ENCODE data around the gene STAB2. TPM values are rescaled to one million over a fixed set of nuclear protein-coding genes. Genes with fewer than 3 reads are reported as not detected.

Gene STAB2
- total RNA-seq, 4 donors from 2014 or later = 0.27 to 0.81 TPM; not detected in 2

DNA sequence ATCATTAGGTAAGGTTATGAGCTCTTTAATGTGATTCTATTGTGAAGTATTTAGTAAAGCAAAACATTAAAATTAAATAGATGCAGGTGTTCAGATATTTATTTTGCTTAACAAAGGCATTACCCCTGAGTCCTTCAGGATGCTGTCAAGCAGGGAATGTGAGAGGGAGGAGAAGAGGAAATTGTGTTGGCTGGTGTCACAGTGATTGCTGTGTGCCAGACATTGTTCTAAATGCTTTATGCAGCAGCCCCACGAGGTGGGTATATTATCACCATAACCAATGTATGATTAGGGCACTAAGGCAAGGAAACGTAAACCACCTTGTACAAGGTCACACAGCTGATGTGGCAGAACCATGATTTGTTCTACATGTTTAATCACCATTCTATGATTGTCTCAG is 80.1 kb downstream of the STAB2 start:
- no peak for ATAC-seq
- Histone ChIP-seq H3K27ac (no peak overlapping the region), H3K27me3 (no peaks in the 10 kb centered on the region), H3K36me3 (no peaks in the 10 kb centered on the region), H3K4me1 (no peaks in the 10 kb centered on the region), H3K4me3 (no peak overlapping the region), H3K9me3 (no peaks in the 10 kb centered on the region)
- 44 to 63% methylated on average over 2 of the region's 2 CpGs for WGBS, 2 donors (ENCODE audit: low coverage in 1 of 2)
- TF ChIP-seq, protein P1, sequence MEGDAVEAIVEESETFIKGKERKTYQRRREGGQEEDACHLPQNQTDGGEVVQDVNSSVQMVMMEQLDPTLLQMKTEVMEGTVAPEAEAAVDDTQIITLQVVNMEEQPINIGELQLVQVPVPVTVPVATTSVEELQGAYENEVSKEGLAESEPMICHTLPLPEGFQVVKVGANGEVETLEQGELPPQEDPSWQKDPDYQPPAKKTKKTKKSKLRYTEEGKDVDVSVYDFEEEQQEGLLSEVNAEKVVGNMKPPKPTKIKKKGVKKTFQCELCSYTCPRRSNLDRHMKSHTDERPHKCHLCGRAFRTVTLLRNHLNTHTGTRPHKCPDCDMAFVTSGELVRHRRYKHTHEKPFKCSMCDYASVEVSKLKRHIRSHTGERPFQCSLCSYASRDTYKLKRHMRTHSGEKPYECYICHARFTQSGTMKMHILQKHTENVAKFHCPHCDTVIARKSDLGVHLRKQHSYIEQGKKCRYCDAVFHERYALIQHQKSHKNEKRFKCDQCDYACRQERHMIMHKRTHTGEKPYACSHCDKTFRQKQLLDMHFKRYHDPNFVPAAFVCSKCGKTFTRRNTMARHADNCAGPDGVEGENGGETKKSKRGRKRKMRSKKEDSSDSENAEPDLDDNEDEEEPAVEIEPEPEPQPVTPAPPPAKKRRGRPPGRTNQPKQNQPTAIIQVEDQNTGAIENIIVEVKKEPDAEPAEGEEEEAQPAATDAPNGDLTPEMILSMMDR (IDR thresholded peaks at IDR 0.05) = no peak
- no peak for TF ChIP-seq EP300 (IDR thresholded peaks at IDR 0.05)
- TF ChIP-seq POLR2A (IDR thresholded peaks at IDR 0.05) = no peak
- TF ChIP-seq POLR2AphosphoS5 (IDR thresholded peaks at IDR 0.05) = no peak

DNA sequence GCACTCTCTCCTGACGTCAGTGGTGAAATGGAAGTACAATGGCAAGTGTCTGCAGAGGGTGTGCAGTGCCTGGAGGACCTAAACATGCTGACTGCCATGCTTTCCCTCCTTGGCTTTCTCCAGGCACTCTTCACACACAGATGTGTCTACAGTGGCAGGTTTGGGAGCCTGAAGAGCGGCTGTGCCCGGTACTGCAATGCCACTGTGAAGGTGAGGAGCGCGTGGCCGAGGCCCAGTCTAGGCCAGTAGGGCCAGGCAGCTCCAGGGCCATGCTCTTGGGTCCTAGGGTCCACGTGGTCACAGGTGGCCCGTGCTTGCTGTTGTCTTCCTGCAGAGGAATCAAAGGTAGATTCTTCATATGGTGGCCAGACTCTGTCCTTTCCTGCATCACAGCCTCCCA is 81.4 kb downstream of the STAB2 start:
- no peak for ATAC-seq
- Histone ChIP-seq H3K27ac (no peak overlapping the region), H3K4me3 (no peak overlapping the region), H3K9me3 (no peaks in the 10 kb centered on the region), H3K4me1 (no peaks in the 10 kb centered on the region), H3K36me3 (no peaks in the 10 kb centered on the region), H3K27me3 (no peaks in the 10 kb centered on the region)
- WGBS, 2 donors (ENCODE audit: low coverage in 1 of 2) = 91 to 93% methylated on average over 1 to 5 of the region's 8 CpGs
- TF ChIP-seq, protein P1 (IDR thresholded peaks at IDR 0.05) = no peak
- no peak for TF ChIP-seq POLR2AphosphoS5 (IDR thresholded peaks at IDR 0.05)
- no peak for TF ChIP-seq EP300 (IDR thresholded peaks at IDR 0.05)
- TF ChIP-seq POLR2A (IDR thresholded peaks at IDR 0.05) = no peak

DNA sequence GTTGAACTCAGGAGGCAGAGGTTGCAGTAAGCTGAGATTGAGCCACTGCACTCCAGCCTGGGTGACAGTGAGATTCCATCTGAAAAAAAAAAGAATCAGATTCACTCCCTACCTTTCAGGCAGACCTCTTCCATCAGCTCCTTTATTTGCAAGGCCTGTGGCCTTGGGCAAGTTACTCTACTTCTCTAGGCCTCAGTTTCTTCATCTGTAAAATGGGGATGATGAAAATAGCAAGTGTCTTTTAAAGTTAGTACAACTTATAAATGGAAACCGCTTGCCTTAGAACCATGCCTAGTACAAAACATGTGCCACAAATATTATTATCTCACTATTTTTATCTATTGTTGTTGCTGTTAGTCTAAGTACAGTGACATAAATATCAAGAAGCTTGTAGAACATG is 84.3 kb downstream of the STAB2 start:
- no peaks in the 10 kb centered on the region for H3K4me1 ChIP-seq
- H3K36me3 ChIP-seq = no peaks in the 10 kb centered on the region
- H3K27me3 ChIP-seq = no peaks in the 10 kb centered on the region
- ATAC-seq = no peak
- H3K27ac ChIP-seq = no peak overlapping the region
- TF ChIP-seq POLR2A (IDR thresholded peaks at IDR 0.05) = no peak
- 100% methylated on average over 1 of the region's 1 CpG; no CpG with 5 or more reads in 1 of the 2 donors for WGBS, 2 donors (ENCODE audit: low coverage in 1 of 2)
- H3K4me3 ChIP-seq = no peak overlapping the region
- no peaks in the 10 kb centered on the region for H3K9me3 ChIP-seq

DNA sequence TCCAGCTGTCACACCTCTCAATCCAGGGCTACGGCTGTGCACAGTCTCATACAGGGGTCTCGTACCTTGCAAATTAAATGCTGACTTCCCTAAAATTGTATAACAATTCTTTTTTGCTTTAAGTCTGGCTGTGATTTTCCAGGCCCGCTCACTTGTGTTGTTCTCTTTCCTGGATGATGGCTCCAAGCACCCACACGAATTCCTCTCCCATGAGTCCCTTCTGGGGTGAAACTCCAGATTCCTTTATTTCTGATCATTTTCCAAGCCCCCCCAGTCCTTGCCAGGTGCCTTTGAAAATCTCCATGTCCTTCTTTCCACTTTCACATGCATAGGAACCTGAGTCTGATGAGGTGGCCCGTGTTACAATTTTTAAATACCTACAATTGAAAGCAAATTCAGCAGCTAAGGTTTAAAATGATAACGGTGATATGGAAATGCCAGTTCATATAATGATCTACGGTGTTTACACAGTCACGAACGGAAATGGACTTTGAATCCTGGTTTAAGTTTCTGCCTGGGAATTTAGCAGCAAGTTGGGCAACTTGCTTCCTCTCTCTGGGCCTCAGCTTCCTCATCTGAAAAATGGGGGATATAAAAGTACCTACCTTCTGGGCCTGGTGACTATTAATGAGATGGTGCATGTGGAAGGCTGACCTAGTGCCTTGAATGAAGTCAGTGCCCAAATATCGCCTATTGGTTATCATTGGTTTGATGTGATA is 85.5 kb downstream of the STAB2 start:
- 72 to 73% methylated on average over 9 to 10 of the region's 10 CpGs for WGBS, 2 donors (ENCODE audit: low coverage in 1 of 2)
- H3K4me3 ChIP-seq = no peak overlapping the region
- H3K27me3 ChIP-seq = no peaks in the 10 kb centered on the region
- H3K36me3 ChIP-seq = no peaks in the 10 kb centered on the region
- H3K9me3 ChIP-seq = no peaks in the 10 kb centered on the region
- TF ChIP-seq, protein P1 (IDR thresholded peaks at IDR 0.05) = no peak
- TF ChIP-seq POLR2AphosphoS5 (IDR thresholded peaks at IDR 0.05) (no peak), POLR2A (IDR thresholded peaks at IDR 0.05) (no peak), EP300 (IDR thresholded peaks at IDR 0.05) (no peak)
- H3K4me1 ChIP-seq = no peaks in the 10 kb centered on the region
- ATAC-seq = no peak
- H3K27ac ChIP-seq = no peak overlapping the region

DNA sequence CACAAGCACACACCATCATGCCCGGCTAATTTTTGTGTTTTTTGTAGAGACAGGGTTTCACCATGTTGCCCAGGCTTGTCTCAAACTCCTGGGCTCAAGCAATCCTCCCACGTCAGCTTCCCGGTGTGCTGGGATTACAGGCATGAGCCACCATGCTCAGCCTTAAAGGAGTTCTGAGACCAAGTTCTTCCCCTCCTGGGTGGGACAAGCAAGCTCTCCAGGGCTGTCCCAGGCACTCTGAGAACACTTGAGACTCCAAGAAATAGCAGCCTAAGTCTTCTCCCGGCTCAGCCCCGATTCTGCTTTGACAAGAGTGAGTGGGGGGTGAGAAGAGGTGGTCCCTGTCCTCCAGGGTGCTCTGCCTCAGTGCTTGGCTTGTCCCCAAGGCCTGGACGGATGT is 86.4 kb downstream of the STAB2 start:
- Histone ChIP-seq H3K27ac (no peak overlapping the region), H3K27me3 (no peaks in the 10 kb centered on the region), H3K4me1 (no peaks in the 10 kb centered on the region), H3K9me3 (no peaks in the 10 kb centered on the region), H3K36me3 (no peaks in the 10 kb centered on the region), H3K4me3 (no peak overlapping the region)
- 95% methylated on average over 3 of the region's 6 CpGs; no CpG with 5 or more reads in 1 of the 2 donors for WGBS, 2 donors (ENCODE audit: low coverage in 1 of 2)
- ATAC-seq = no peak
- TF ChIP-seq EP300 (IDR thresholded peaks at IDR 0.05) (no peak), POLR2A (IDR thresholded peaks at IDR 0.05) (no peak), POLR2AphosphoS5 (IDR thresholded peaks at IDR 0.05) (no peak)
- TF ChIP-seq, protein P1 (IDR thresholded peaks at IDR 0.05) = no peak

All from gastroesophageal sphincter (tissue), 4 donors.